Left ventricle myocardium inferior (tissue), 1 donor: ENCODE results near the gene AMOTL1. TPM values are rescaled to one million over a fixed set of nuclear protein-coding genes. Genes with fewer than 3 reads are reported as not detected.

ENCODE experiments used
- DNase-seq: peaks from one replicate; pipeline ENCODE4 v3.0.0-alpha.2; 2020
- H3K27ac ChIP-seq: fragments of 200-600 bp; replicated peaks from 2 replicates; pipeline ENCODE4 v1.8.0; 2021
- H3K27me3 ChIP-seq: fragments of 200-600 bp; 2 replicates; pipeline ENCODE4 v1.8.0; 2021; ENCODE audit warnings: low read depth
- H3K36me3 ChIP-seq: fragments of 200-600 bp; 2 replicates; pipeline ENCODE4 v1.8.0; 2021
- H3K4me1 ChIP-seq: fragments of 200-600 bp; 2 replicates; pipeline ENCODE4 v1.8.0; 2021
- H3K4me3 ChIP-seq: fragments of 200-600 bp; 2 replicates; pipeline ENCODE4 v1.8.0; 2021; ENCODE audit warnings: mild to moderate bottlenecking, moderate library complexity
- H3K9me3 ChIP-seq: fragments of 200-600 bp; replicated peaks from 2 replicates; pipeline ENCODE4 v1.8.0; 2021
- CTCF ChIP-seq: fragments of 200-600 bp; IDR thresholded peaks from 2 replicates; pipeline ENCODE4 v1.8.0; 2021; ENCODE audit warnings: antibody characterized with exemption, mild to moderate bottlenecking, borderline replicate concordance
- intact Hi-C: fragments of 100-400 bp; cut with micrococcal nuclease; formaldehyde crosslinking; loops from one replicate; pipeline ENCODE4 v1.11.0; 2022
- total RNA-seq: library from RNA; stranded (reverse); fragmentation: NEBNext Ultra II Directional; extraction: Animal tissue kit (Norgen Biotek cat#: 25700); gene quantifications from one replicate; pipeline ENCODE4 v1.2.1, GENCODE V29; 2021
- donor health status: DM: no; HTN: yes; CAD: no; lungs with severe emphysema.

Gene AMOTL1
- total RNA-seq, 1 donor from 2014 or later, result 61.1 TPM

GRCh38 chr11:94876645-94877442 is 108.7 kb downstream of the AMOTL1 start:
- DNase-seq, result peak; percentile 79
- peak; percentile 36 for TF ChIP-seq CTCF
- peaks cover 95% of the 10 kb centered on the region for H3K36me3 ChIP-seq
- peak overlapping the region; percentile 65 for H3K27ac ChIP-seq
- H3K4me1 ChIP-seq, result peaks cover 38% of the 10 kb centered on the region
- no peaks in the 10 kb centered on the region for H3K27me3 ChIP-seq
- no peaks in the 10 kb centered on the region for H3K9me3 ChIP-seq
- H3K4me3 ChIP-seq, result no peak overlapping the region
- intact Hi-C loops, result no loop called here

GRCh38 chr11:94877443-94878200 is 109.5 kb downstream of the AMOTL1 start:
- no peak for TF ChIP-seq CTCF
- Histone ChIP-seq H3K36me3 (peaks cover 95% of the 10 kb centered on the region), H3K27me3 (no peaks in the 10 kb centered on the region), H3K4me3 (no peak overlapping the region), H3K9me3 (no peaks in the 10 kb centered on the region), H3K4me1 (peaks cover 38% of the 10 kb centered on the region), H3K27ac (peak overlapping the region; percentile 65)
- DNase-seq, result no peak
- intact Hi-C loops, result no loop called here

DNA sequence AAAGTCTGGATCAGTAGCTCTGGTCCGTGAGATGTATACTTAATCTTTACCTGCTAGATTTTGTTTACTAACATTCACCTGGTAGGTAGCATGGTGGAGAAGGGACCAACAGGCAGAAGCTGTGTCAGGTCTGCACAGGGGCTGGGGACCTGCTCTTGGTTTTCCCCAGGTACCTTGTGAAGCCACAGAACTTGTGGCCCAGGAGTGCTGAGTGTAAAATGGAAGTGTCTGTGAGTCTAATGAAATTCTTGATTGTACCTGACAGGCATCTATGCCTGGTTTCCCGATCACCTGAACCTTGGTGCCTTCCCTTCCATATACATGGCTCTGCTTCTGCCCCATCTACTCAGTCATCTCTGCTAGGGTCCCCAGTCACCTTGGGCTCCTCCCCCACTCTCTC is 110.8 kb downstream of the AMOTL1 start:
- peaks cover 32% of the 10 kb centered on the region for H3K4me1 ChIP-seq
- H3K27ac ChIP-seq, result no peak overlapping the region
- H3K36me3 ChIP-seq, result peaks cover 81% of the 10 kb centered on the region
- no peak overlapping the region for H3K4me3 ChIP-seq
- intact Hi-C loops, result no loop called here
- DNase-seq, result no peak
- TF ChIP-seq CTCF, result no peak
- H3K27me3 ChIP-seq, result no peaks in the 10 kb centered on the region
- H3K9me3 ChIP-seq, result no peaks in the 10 kb centered on the region

- H3K36me3 ChIP-seq, result peaks cover 69% of the 10 kb centered on the region
- no peak overlapping the region for H3K27ac ChIP-seq
- no peaks in the 10 kb centered on the region for H3K9me3 ChIP-seq
- peaks cover 24% of the 10 kb centered on the region for H3K4me1 ChIP-seq
- H3K27me3 ChIP-seq, result no peaks in the 10 kb centered on the region
- no peak overlapping the region for H3K4me3 ChIP-seq
- no peak for TF ChIP-seq CTCF
- intact Hi-C loops, result no loop called here
- DNase-seq, result no peak
These were observed 112.1 kb downstream of the AMOTL1 start for GRCh38 chr11:94880216-94880615.

DNA sequence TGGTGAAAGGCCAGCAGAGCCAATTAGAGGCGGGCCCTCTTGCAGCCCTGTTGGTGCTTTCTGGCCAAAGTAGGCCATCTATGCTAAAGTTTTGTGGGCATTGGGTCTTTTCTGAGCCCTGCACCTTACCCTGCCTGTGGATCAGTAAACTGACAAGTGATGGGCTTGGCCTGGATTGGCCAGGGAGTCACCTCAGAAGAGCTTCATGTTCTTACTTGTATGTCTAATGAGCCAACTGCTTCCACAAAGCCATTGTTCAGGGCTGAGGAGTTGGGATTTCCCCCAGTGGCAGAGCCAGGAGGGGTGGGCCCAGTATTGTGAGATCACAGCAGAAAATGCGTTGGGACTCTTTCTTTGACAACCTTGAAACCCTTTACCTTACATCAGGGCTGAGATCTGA is 114.8 kb downstream of the AMOTL1 start:
- Histone ChIP-seq H3K4me1 (peaks cover 9% of the 10 kb centered on the region), H3K36me3 (peaks cover 43% of the 10 kb centered on the region), H3K4me3 (no peak overlapping the region), H3K27ac (no peak overlapping the region), H3K9me3 (peaks cover under 1% of the 10 kb centered on the region), H3K27me3 (no peaks in the 10 kb centered on the region)
- no peak for DNase-seq
- intact Hi-C loops, result no loop called here
- no peak for TF ChIP-seq CTCF
